Fibroblast of peridontal ligament (primary cell): ENCODE results near the gene SUN2.
A peak's percentile ranks its signal among the peaks of the same experiment; 100 is the strongest.

Source experiments
- DNase-seq: peaks from one replicate; pipeline ENCODE4 v3.0.0-alpha.2; 2010; ENCODE audit errors: extremely low read depth

SUN2 gene

DNA sequence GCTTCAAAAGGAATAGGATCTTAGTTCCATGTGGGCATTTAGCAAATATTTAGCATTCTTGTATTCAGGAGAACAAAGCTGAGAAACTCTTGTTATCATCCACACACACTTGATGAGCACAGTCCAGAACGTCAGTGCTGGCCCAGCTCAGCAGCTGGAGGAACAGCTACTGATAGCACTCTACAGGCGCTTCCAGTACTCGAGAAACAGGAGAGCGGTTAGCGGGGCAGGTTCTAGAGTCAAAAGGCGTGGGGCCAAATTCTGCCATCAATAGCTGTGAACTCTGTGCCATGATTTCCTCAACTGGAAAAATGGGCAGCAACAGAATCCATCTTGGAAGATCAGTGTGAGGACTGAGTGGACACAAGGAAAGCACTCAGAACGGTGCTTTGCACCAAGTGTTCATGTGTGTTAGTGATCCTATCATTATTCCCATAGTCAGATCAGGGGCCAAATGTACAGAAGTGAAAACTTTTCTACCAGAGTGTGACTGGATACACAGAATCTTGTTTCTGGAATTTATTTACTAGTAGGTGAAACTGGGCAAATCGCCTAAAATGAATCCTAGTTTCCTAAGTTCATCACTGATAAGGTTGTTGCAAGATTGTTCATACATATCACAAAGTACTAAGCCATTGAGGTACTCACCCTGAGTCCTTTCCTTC, 58.2 kb downstream of the SUN2 start:
- DNase-seq, result peak; percentile 23

DNA sequence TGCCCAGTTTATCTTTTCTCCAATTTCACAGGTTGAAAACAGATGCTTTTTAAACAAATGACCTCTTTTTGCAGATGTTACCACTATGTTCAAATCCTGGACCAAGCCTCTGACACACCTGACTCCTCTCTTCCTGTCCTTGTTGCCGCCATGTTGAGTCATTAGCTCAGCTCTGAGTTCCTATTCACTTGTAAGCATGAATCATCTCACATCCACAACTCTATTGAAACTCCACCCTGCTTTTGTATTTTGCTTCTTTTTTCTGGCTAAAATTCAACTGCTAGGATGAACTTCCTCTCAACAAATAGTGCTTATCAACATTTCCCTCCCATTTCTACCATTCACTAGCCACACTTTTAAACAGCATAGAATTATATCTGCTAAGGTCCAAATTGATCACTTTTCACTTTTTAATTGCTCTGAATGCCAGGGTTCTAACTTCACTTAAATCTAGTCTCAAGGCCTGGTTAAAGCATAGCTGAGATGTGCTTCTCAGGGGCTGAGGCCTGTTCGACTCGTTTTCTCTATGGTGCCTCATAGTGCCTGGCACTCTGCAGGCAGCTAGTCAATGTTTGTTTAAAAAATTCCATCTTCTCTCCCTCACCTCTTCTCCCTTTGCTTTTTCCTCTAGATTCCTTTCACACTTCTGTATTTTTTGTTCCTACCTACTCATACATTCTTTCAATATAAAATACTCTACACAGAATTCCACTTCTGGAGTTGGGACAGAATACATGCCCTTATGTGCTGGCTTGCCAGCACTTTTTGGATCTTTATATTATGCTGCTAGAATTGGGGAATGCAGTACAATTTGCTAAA, 59.0 kb downstream of the SUN2 start:
- peak; percentile 74 for DNase-seq

DNA sequence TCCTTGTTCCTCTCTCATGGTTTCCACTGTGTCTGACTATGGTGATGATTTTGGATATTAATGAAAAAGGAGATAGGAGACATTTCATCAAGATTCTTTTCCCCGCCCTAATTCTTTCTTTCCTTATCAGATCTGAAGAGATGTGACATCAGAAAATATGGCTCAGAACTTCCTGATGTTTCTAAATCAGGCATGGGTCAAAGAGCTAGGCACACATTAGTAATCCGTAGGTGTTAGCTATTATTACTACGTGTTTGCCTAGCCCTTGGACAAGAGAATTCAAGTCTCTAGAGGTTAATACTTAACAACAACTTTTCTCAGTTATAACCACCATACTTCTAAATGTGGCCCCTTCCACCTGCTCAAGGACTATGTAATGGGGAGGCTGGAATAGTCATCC, 60.9 kb downstream of the SUN2 start:
- no peak for DNase-seq

DNA sequence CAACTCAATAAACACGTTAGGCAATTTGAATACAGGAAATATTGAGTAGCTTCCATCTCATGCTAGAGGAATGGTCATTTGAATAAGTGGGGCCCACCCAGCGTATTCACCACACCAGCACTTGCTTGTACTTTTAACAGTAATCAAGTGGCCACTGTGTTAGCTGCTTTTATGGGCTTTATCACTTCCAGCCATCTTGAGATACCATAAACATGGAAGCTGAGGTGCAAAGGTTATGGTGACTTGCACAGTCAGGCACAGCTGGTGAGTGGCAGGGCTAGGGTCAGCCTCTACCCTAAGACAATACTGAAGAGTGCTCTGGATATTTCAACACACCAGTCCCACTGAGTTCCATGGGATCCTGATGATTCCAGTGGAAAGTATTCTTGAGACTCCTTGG, 61.7 kb downstream of the SUN2 start:
- DNase-seq, result no peak

DNA sequence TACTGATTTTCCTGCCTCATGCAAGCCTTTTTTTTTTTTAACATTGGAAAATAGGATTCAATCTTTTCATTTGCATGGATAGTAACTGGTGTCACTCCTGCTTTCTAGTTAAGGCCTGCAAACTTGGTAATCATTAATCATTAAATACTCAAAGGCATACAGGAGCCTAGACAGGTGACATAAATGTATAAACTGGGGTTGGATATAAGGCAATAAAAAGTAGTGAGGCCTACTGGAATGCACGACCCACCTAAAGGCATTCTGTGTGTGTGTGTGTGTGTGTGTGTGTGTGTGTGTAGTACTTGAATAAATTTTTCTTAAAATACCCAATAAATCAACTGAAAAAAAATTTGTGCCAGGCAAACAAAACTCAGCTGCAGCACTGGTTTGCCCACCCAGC, 66.1 kb downstream of the SUN2 start:
- no peak for DNase-seq

DNA sequence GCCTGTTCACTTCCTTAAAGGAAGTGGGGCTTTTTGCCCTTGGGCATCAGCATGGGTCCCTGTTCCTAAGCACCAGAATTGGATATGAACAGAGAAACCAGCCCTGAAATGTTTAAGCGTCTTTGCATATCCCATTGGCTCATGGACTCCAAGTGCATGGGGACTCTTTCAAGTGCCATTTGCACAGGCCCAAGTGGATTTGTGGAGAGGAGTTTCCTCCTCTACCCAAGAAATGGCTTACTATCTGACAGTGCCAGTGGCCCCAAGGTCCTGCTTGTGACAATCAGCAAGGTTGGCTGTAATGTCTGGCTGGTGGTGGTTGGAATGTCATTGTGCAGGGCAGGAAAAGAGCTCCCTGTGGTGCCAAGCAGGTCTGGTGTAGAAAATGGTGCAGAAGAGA, 70.0 kb downstream of the SUN2 start:
- no peak for DNase-seq

DNA sequence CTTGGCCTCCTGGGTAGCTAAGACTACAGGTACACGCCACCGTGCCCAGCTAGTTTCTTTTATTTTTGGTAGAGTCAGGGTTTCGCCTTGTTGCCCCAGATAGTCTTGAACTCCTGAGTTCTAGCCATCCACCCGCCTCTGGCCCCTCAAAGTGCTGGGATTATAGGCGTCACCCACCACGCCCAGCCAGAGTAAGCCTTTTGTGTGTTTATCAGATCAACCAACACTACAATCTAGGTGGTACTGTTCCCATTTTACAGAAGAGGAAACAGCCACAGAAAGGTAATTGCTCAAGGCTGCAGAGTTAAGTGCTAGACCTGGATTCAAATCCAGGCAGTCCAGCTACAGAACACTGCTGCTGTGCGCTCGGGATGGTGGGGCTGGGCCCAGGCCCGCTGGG, 70.9 kb downstream of the SUN2 start:
- DNase-seq, result no peak
